ENCODE measurements around the gene IRF8.
A peak's percentile ranks its signal among the peaks of the same experiment; 100 is the strongest.
"Not testable (repeated sequence)": the region's sequence is repeated elsewhere in the genome, so short reads cannot be mapped to it uniquely, and the experiment has no call there.

Gene IRF8

GRCh38 chr16:85869206-85869605 lies 29.8 kb upstream of the IRF8 start:
- DNase-seq = no peak

- DNase-seq = no peak
These were observed 29.0 kb upstream of the IRF8 start for GRCh38 chr16:85869785-85870558.

- no peak for DNase-seq
These were observed 27.2 kb upstream of the IRF8 start for GRCh38 chr16:85871756-85872155.

GRCh38 chr16:85872734-85873133 lies 26.2 kb upstream of the IRF8 start:
- DNase-seq = no peak

- no peak for DNase-seq
These were observed 25.8 kb upstream of the IRF8 start for GRCh38 chr16:85873153-85873552.

GRCh38 chr16:85874031-85874430 lies 24.9 kb upstream of the IRF8 start:
- not testable (repeated sequence) for DNase-seq

- no peak for DNase-seq
These were observed 20.6 kb upstream of the IRF8 start for GRCh38 chr16:85878407-85878806.

GRCh38 chr16:85878875-85879274 lies 20.1 kb upstream of the IRF8 start:
- no peak for DNase-seq

GRCh38 chr16:85879549-85879948 lies 19.4 kb upstream of the IRF8 start:
- DNase-seq = no peak

GRCh38 chr16:85879975-85880831 lies 18.8 kb upstream of the IRF8 start:
- DNase-seq = no peak

GRCh38 chr16:85880861-85881260 lies 18.1 kb upstream of the IRF8 start:
- no peak for DNase-seq

- DNase-seq = no peak
These were observed 17.5 kb upstream of the IRF8 start for GRCh38 chr16:85881436-85881835.

- DNase-seq = no peak
These were observed 16.7 kb upstream of the IRF8 start for GRCh38 chr16:85882181-85882810.

- no peak for DNase-seq
These were observed 15.1 kb upstream of the IRF8 start for GRCh38 chr16:85883813-85884212.

- no peak for DNase-seq
These were observed 14.0 kb upstream of the IRF8 start for GRCh38 chr16:85884808-85885463.

GRCh38 chr16:85885537-85885936 lies 13.4 kb upstream of the IRF8 start:
- no peak for DNase-seq

- DNase-seq = no peak
These were observed 10.3 kb upstream of the IRF8 start for GRCh38 chr16:85888405-85889331.

- peak; percentile 50 for DNase-seq
These were observed 7.8 kb upstream of the IRF8 start for GRCh38 chr16:85891033-85891775.

- peak; percentile 54 for DNase-seq
These were observed 7.2 kb upstream of the IRF8 start for GRCh38 chr16:85891776-85892166.

- no peak for DNase-seq
These were observed 6.2 kb upstream of the IRF8 start for GRCh38 chr16:85892760-85893159.

- no peak for DNase-seq
These were observed 4.7 kb upstream of the IRF8 start for GRCh38 chr16:85894266-85894665.

All from NCI-H526 treated with DMSO at 0.1 percent for 48 hours (cell line).